Heart left ventricle (tissue), 16 donors: ENCODE measurements around the gene STT3B. TPM values are rescaled to one million over a fixed set of nuclear protein-coding genes. Genes with fewer than 3 reads are reported as not detected.

ENCODE experiments used
- ATAC-seq, 4 donors: fragments of 200-7000 bp; cut with Tn5 transposase; one replicate each; pipeline ENCODE4 v1.9.1; 2020 to 2022; ENCODE audit warnings: moderate library complexity in 4 of 4, mild to moderate bottlenecking in 3 of 4, moderate number of reproducible peaks in 1 of 4
- DNase-seq, 5 donors: peaks; one replicate each; pipeline ENCODE4 v3.0.0-alpha.2; 2020
- H3K27ac ChIP-seq, 12 donors: fragments of 200-600 bp; sonication (generic) in 4 of 12; one replicate each; pipeline versions ENCODE4 v1.5.0 to v1.8.0; 2016 to 2022; ENCODE audit warnings: mild to moderate bottlenecking in 2 of 12
- H3K27me3 ChIP-seq, 9 donors: fragments of 200-600 bp; sonication (generic) in 2 of 9; one replicate each; pipeline versions ENCODE4 v1.5.1 to v1.8.0; 2016 to 2022; ENCODE audit warnings: mild to moderate bottlenecking in 3 of 9
- H3K36me3 ChIP-seq, 9 donors: fragments of 200-600 bp; sonication (generic) in 2 of 9; one replicate each; pipeline versions ENCODE4 v1.5.0 to v1.8.0; 2018 to 2022; ENCODE audit warnings: mild to moderate bottlenecking in 2 of 9
- H3K4me1 ChIP-seq, 12 donors: fragments of 200-600 bp; sonication (generic) in 4 of 12; one replicate each; pipeline versions ENCODE4 v1.5.0 to v1.8.0; 2016 to 2022; ENCODE audit warnings: mild to moderate bottlenecking in 3 of 12
- H3K4me3 ChIP-seq, 12 donors: fragments of 200-600 bp; sonication (generic) in 4 of 12; one replicate each; pipeline versions ENCODE4 v1.5.0 to v1.8.0; 2017 to 2022; ENCODE audit warnings: mild to moderate bottlenecking in 9 of 12, moderate library complexity in 4 of 12
- H3K9me3 ChIP-seq, 12 donors: fragments of 200-600 bp; sonication (generic) in 4 of 12; one replicate each; pipeline versions ENCODE4 v1.5.0 to v1.8.0; 2016 to 2022; ENCODE audit warnings: mild to moderate bottlenecking in 1 of 12
- POLR2A ChIP-seq, 2 donors: fragments of 450-650 bp; IDR thresholded peaks; one replicate each; pipeline ENCODE4 v1.6.1; 2017; ENCODE audit warnings: antibody characterized with exemption in 2 of 2, mild to moderate bottlenecking in 2 of 2, moderate library complexity in 2 of 2
- WGBS, 4 donors: extraction: QIAGEN DNeasy Blood & Tissue Kit in 2 of 4; methylation state at CpG; one replicate each; pipeline versions ENCODE4 v1.1.5 to v1.1.7; 2013 to 2018; 5-methylcytosine and 5-hydroxymethylcytosine counted together
- intact Hi-C, 10 donors: fragments of 100-400 bp; cut with DNase I; formaldehyde crosslinking; loops; one replicate each; pipeline versions ENCODE4 v1.11.1 to v1.14.2; 2022
- polyA plus RNA-seq, 2 donors: library from polyadenylated mRNA; stranded (reverse); fragments of 200-250 nt; gene quantifications; one replicate each; pipeline ENCODE4 v1.2.3, GENCODE V29; 2013
- total RNA-seq, 9 donors: library from RNA; depleted of rRNA in 2 of 9; stranded (reverse); fragments of >200 nt in 2 of 9; fragmentation: NEBNext Ultra II Directional in 3 of 9; extraction: Animal tissue kit (Norgen Biotek cat#: 25700) in 3 of 9; gene quantifications; one replicate each; pipeline versions ENCODE4 v1.1.0 to v1.2.4, GENCODE V29; 2016 to 2023
- TF ChIP-seq, protein P1 (sequence below), 12 donors: fragments of 200-600 bp; sonication (generic) in 4 of 12; IDR thresholded peaks; one replicate each; pipeline versions ENCODE4 v1.5.0 to v1.8.0; 2018 to 2022; ENCODE audit warnings: antibody characterized with exemption in 12 of 12, mild to moderate bottlenecking in 5 of 12
- donor health status: ischemic (EF 13 %, LVEDD 7.1; RV severe dilation, severe dysfunction).
- donor health status: healthy with polysubstance abuse.
- donor health status: DM: no; HTN: yes; CAD: no.
- donor health status: DM: no; HTN: no; CAD: no.
- donor health status: ischemic (EF 25% LVEDD 6.9; RV normal size, moderate dysfunction).
- donor health status: ischemic (EF 25% LVEDD 5.7; RV mildly dilated, moderate dysfunction).
- donor health status: healthy.
- donor health status: DM: yes; HTN: yes; CAD: no.
- donor health status: ischemic (EF 35%, LVEDD 5.7; RV mildly dilated, moderate dysfunction).
- donor health status: nonischemic (EF 11% LVEDD 7.7; RV severe dilation, severe dysfunction).
- donor health status: DM: yes; HTN: yes; CAD: no.
- donor health status: PGD.
- donor health status: ischemic (EF 29% LVEDD 5.4; RV normal size, mild dysfunction).
- donor health status: nonischemic (EF 23%, LVEDD 6.1; RV moderate dilation, normal function).

The STT3B gene
- total and polyA plus RNA-seq, 11 donors = 30.2 to 109 (median 90.4) TPM

- no peak for DNase-seq
- no peak for TF ChIP-seq POLR2A (IDR thresholded peaks at IDR 0.05)
- TF ChIP-seq, protein P1, sequence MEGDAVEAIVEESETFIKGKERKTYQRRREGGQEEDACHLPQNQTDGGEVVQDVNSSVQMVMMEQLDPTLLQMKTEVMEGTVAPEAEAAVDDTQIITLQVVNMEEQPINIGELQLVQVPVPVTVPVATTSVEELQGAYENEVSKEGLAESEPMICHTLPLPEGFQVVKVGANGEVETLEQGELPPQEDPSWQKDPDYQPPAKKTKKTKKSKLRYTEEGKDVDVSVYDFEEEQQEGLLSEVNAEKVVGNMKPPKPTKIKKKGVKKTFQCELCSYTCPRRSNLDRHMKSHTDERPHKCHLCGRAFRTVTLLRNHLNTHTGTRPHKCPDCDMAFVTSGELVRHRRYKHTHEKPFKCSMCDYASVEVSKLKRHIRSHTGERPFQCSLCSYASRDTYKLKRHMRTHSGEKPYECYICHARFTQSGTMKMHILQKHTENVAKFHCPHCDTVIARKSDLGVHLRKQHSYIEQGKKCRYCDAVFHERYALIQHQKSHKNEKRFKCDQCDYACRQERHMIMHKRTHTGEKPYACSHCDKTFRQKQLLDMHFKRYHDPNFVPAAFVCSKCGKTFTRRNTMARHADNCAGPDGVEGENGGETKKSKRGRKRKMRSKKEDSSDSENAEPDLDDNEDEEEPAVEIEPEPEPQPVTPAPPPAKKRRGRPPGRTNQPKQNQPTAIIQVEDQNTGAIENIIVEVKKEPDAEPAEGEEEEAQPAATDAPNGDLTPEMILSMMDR (IDR thresholded peaks at IDR 0.05) = no peak
These were observed 38.6 kb downstream of the STT3B start for GRCh38 chr3:31571325-31571724.

GRCh38 chr3:31572236-31573004, 39.7 kb downstream of the STT3B start:
- Histone ChIP-seq H3K27me3 (no peaks in the 10 kb centered on the region), H3K9me3 (no peaks in the 10 kb centered on the region), H3K4me1 (peaks cover 3 to 77% (median 42%) of the 10 kb centered on the region in 12 donors), H3K36me3 (no peaks in the 10 kb centered on the region), H3K4me3 (no peak overlapping the region), H3K27ac (no peak overlapping the region)
- ATAC-seq (no peak), DNase-seq (no peak)
- intact Hi-C loops = no loop called here
- TF ChIP-seq, protein P1 (IDR thresholded peaks at IDR 0.05) = no peak
- no peak for TF ChIP-seq POLR2A (IDR thresholded peaks at IDR 0.05)
- WGBS, 4 donors = 93 to 96% (median 95%) methylated on average over 4 of the region's 4 CpGs

More at GRCh38 chr3:31571325-31571724, 38.6 kb downstream of the STT3B start:
- no peak for ATAC-seq
- intact Hi-C loops = no loop called here
- Histone ChIP-seq H3K27ac (no peak overlapping the region), H3K27me3 (no peaks in the 10 kb centered on the region), H3K4me3 (no peak overlapping the region), H3K36me3 (no peaks in the 10 kb centered on the region), H3K4me1 (peaks cover 3 to 88% (median 45%) of the 10 kb centered on the region in 12 donors), H3K9me3 (no peaks in the 10 kb centered on the region)
- 85 to 93% (median 90%) methylated on average over 1 of the region's 1 CpG for WGBS, 4 donors

- ATAC-seq (no peak), DNase-seq (no peak)
- Histone ChIP-seq H3K4me3 (no peak overlapping the region), H3K27me3 (no peaks in the 10 kb centered on the region), H3K36me3 (no peaks in the 10 kb centered on the region), H3K4me1 (peaks cover 3 to 76% (median 47%) of the 10 kb centered on the region in 12 donors), H3K9me3 (no peaks in the 10 kb centered on the region), H3K27ac (no peak overlapping the region)
- no peak for TF ChIP-seq POLR2A (IDR thresholded peaks at IDR 0.05)
- TF ChIP-seq, protein P1 (IDR thresholded peaks at IDR 0.05) = no peak
- WGBS, 4 donors = 65 to 70% (median 66%) methylated on average over 3 of the region's 3 CpGs
- intact Hi-C loops = no loop called here
These were observed 40.5 kb downstream of the STT3B start for GRCh38 chr3:31573036-31573779.

GRCh38 chr3:31575448-31575847, 42.7 kb downstream of the STT3B start:
- Histone ChIP-seq H3K36me3 (peaks cover 0 to 10% (median 0%) of the 10 kb centered on the region in 9 donors), H3K4me1 (peaks cover 3 to 73% (median 45%) of the 10 kb centered on the region in 12 donors), H3K27me3 (no peaks in the 10 kb centered on the region), H3K9me3 (no peaks in the 10 kb centered on the region), H3K27ac (no peak overlapping the region), H3K4me3 (no peak overlapping the region)
- 52 to 64% (median 61%) methylated on average over 2 of the region's 2 CpGs for WGBS, 4 donors
- no peak for TF ChIP-seq POLR2A (IDR thresholded peaks at IDR 0.05)
- no peak for ATAC-seq
- no peak for DNase-seq
- intact Hi-C loops = no loop called here
